WERI-Rb-1 (cell line): ENCODE measurements around the gene SDK2.

ENCODE experiments used
- DNase-seq: peaks from one replicate; pipeline ENCODE4 v3.0.0-alpha.2; 2020
- H3K27ac ChIP-seq: fragments of 250-450 bp; sonication (Bioruptor Pico); 2 replicates; pipeline ENCODE4 v1.5.1; 2020; ENCODE audit warnings: mild to moderate bottlenecking, moderate library complexity
- H3K27me3 ChIP-seq: fragments of 250-450 bp; sonication (Bioruptor Pico); 2 replicates; pipeline ENCODE4 v1.5.1; 2021; ENCODE audit warnings: mild to moderate bottlenecking, low read depth, moderate library complexity; ENCODE audit not compliant: insufficient read depth, severe bottlenecking
- H3K36me3 ChIP-seq: fragments of 250-450 bp; sonication (Bioruptor Pico); 2 replicates; pipeline ENCODE4 v1.5.1; 2020; ENCODE audit warnings: mild to moderate bottlenecking, moderate library complexity
- H3K4me3 ChIP-seq: 2 replicates; pipeline ENCODE4 v1.5.1; 2011; ENCODE audit warnings: low read depth, mild to moderate bottlenecking, control low read depth, low read length
- H3K9me3 ChIP-seq: fragments of 250-450 bp; sonication (Bioruptor Pico); 2 replicates; pipeline ENCODE4 v1.5.1; 2021; ENCODE audit warnings: mild to moderate bottlenecking, moderate library complexity; ENCODE audit not compliant: severe bottlenecking
- TF ChIP-seq, protein P1 (sequence below): IDR thresholded peaks from 2 replicates; pipeline ENCODE4 v1.5.1; 2011; ENCODE audit warnings: low read depth, mild to moderate bottlenecking, control low read depth, inconsistent platforms, low read length

SDK2 gene

DNA sequence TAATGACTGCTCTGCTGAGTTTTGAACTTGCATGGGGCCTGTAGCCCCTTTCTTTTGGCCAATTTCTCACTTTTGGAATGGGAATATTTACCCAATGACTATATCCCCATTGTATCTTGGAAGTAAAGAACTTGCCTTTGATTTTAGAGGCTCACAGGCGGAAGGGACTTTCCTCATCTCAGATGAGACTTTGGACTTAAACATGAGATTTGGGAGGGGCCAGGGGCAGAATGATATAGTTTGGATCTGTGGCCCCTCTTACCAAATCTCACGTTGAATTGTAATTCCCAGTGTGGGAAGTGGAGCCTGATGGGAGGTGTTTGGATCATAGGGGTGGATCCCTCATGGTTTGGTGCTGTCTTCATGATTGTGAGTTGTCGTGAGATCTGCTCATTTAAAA is 42.7 kb upstream of the SDK2 start:
- no peaks in the 10 kb centered on the region for H3K36me3 ChIP-seq
- no peak overlapping the region for H3K27ac ChIP-seq
- TF ChIP-seq, protein P1, sequence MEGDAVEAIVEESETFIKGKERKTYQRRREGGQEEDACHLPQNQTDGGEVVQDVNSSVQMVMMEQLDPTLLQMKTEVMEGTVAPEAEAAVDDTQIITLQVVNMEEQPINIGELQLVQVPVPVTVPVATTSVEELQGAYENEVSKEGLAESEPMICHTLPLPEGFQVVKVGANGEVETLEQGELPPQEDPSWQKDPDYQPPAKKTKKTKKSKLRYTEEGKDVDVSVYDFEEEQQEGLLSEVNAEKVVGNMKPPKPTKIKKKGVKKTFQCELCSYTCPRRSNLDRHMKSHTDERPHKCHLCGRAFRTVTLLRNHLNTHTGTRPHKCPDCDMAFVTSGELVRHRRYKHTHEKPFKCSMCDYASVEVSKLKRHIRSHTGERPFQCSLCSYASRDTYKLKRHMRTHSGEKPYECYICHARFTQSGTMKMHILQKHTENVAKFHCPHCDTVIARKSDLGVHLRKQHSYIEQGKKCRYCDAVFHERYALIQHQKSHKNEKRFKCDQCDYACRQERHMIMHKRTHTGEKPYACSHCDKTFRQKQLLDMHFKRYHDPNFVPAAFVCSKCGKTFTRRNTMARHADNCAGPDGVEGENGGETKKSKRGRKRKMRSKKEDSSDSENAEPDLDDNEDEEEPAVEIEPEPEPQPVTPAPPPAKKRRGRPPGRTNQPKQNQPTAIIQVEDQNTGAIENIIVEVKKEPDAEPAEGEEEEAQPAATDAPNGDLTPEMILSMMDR = no peak

DNA sequence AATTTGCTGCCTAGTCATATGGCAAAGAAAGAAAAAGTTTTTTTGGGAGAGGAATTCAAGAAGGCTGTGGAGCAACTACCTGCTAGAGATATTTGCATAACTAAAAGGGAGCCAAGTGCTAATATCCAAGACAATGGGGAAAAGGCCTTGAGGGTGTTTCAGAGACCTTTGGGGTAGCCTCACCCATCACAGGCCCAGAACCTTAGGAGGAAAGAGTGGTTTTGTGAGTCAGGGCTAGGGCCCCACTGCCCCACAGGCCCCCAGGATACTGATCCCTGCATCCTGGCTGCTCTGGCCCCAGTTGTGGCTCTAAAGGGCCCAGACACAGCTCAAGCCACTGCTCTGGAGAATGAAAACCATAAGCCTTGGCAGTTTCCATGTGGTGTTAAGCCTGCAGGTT is 41.9 kb upstream of the SDK2 start:
- DNase-seq = no peak
- Histone ChIP-seq H3K9me3 (no peaks in the 10 kb centered on the region), H3K36me3 (no peaks in the 10 kb centered on the region), H3K4me3 (no peak overlapping the region), H3K27ac (no peak overlapping the region), H3K27me3 (no peaks in the 10 kb centered on the region)
- TF ChIP-seq, protein P1 = no peak

More for the DNA sequence above, 42.7 kb upstream of the SDK2 start:
- H3K27me3 ChIP-seq = no peaks in the 10 kb centered on the region
- H3K4me3 ChIP-seq = no peak overlapping the region
- no peak for DNase-seq
- H3K9me3 ChIP-seq = no peaks in the 10 kb centered on the region

DNA sequence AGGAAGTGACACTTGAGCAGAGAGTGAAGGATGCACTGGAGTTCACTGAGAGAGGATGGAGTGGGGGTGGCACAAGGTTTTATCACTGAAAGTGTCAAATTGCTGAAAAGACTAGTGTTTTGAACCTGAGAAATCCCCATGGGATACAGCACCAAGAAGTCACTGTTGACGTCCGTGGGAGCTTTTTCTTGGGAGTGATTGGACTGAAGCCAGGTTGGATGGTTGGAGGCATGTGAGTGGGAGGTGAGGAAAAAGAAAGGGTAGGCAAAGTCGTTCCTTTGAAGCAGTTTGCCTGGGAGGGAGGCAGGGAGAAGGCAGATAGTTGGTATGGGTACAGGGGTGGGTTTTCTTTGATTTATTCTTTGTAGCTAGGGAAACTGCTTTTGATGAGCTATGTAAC is 39.9 kb upstream of the SDK2 start:
- TF ChIP-seq, protein P1 = no peak
- Histone ChIP-seq H3K27me3 (no peaks in the 10 kb centered on the region), H3K4me3 (no peak overlapping the region), H3K36me3 (no peaks in the 10 kb centered on the region), H3K27ac (no peak overlapping the region), H3K9me3 (no peaks in the 10 kb centered on the region)
- DNase-seq = no peak

DNA sequence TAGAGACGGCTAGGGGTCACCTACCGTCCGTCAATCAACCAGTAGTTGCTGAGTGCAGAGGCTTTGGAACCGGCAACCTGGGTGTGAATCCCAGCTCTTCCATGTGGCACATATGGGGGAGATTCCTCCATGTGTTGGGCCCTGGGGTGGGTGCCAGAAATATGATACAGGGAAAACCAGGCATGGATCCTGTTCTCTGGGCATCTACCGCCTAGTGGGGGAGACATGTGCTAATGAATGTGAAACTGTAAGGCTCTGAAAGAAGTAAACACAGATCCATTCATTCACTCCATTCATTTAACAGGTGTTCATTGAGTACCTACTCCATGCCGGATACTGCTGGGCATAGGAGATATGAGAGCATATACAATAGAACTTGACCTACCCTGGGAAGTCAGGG is 39.5 kb upstream of the SDK2 start:
- no peaks in the 10 kb centered on the region for H3K27me3 ChIP-seq
- H3K36me3 ChIP-seq = no peaks in the 10 kb centered on the region
- no peaks in the 10 kb centered on the region for H3K9me3 ChIP-seq
- TF ChIP-seq, protein P1 = no peak
- DNase-seq = no peak
- no peak overlapping the region for H3K27ac ChIP-seq
- no peak overlapping the region for H3K4me3 ChIP-seq

DNA sequence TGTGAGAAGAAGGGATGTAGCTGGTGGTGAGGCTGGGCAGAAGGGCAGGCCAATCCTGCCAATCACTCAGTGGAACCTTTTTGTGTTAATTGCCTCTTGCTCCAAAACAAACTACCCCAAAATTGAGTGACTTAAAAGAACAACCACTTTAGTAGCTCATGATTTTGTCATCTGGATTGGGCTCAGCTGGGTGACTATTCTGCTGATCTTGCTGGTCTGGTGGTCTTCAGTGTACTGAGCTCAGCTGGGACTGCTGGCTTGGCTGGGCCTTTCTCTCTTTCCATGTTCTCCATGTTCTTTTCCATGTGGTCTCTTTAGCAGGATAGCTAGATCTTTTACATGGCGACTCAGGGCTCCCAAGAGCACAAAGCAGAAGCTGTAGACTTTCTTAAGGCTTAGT is 37.7 kb upstream of the SDK2 start:
- Histone ChIP-seq H3K36me3 (no peaks in the 10 kb centered on the region), H3K9me3 (no peaks in the 10 kb centered on the region), H3K27ac (no peak overlapping the region), H3K27me3 (no peaks in the 10 kb centered on the region), H3K4me3 (no peak overlapping the region)
- no peak for DNase-seq
- TF ChIP-seq, protein P1 = no peak

DNA sequence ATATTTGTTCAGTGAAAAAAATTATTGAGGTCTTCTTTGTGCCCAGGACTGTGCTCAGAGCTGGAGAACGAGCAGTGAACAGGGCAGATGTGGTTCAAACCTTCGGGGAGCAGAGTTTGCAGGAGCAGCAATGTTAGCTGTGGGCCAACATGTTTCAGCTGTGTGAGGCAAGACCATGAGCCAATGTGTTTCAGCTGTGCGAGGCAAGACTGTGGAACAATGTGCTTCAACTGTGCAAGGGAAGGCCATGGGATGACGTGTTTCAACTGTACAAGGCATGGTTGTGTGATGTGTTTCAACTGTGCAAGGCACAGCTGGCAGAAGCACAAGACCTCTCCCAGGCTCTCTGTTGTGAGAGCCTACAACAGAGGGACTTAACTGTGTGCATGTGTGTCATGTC is 35.2 kb upstream of the SDK2 start:
- no peak overlapping the region for H3K4me3 ChIP-seq
- no peak for DNase-seq
- H3K9me3 ChIP-seq = no peaks in the 10 kb centered on the region
- no peaks in the 10 kb centered on the region for H3K27me3 ChIP-seq
- no peak overlapping the region for H3K27ac ChIP-seq
- H3K36me3 ChIP-seq = no peaks in the 10 kb centered on the region
- TF ChIP-seq, protein P1 = no peak
